AG08395 (cell line): ENCODE data around the gene GPR142.
A peak's percentile ranks its signal among the peaks of the same experiment; 100 is the strongest.

Experiments
- DNase-seq: peaks from one replicate; pipeline ENCODE4 v3.0.0; 2012; ENCODE audit warnings: mixed read lengths, low spot score

GPR142 gene, protein sequence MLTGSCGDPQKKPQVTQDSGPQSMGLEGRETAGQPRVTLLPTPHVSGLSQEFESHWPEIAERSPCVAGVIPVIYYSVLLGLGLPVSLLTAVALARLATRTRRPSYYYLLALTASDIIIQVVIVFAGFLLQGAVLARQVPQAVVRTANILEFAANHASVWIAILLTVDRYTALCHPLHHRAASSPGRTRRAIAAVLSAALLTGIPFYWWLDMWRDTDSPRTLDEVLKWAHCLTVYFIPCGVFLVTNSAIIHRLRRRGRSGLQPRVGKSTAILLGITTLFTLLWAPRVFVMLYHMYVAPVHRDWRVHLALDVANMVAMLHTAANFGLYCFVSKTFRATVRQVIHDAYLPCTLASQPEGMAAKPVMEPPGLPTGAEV

DNA sequence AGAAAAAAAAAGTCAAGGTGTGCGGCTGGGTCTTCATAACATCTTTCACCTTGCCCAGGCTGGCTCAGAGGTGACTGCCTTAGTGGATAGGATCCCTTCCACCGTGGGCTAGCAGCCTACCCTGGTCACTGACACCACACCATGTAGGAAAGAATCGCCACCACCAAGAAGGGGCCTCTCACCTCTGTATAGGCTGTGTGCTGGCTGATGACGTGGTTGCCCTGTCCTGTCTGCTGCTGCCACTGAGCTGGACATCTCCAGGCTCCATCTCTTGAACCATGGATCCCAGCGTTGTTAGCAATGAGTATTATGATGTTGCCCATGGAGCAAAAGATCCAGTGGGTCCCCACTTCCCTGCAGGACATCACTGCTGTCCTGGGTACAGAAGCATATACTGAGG, at the start of gene GPR142:
GPR142 (plus strand) TSS at position 301 of the 400 bp plus-strand sequence. CDS start 2,035 bp downstream, outside the sequence.
- DNase-seq = no peak

DNA sequence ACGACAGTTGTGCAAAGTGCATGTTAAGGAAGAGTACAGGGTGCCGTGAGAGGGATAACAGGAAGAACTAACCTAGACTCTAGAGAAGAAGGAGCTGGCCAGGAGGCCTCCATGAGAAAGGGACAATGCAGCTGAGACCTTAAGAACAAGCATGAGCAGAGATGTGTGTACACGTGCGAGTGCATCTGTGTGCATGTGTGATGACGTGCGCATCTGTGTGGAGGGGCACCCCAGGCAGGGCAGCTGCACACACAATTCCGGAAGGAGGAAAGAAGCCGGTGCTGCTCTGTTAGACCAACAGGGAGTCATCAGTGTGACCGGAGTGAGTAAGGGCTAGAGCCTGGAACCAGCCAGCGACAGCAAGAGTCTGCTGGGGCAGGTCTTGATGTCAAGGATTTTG, 48.9 kb upstream of the GPR142 start:
- no peak for DNase-seq

DNA sequence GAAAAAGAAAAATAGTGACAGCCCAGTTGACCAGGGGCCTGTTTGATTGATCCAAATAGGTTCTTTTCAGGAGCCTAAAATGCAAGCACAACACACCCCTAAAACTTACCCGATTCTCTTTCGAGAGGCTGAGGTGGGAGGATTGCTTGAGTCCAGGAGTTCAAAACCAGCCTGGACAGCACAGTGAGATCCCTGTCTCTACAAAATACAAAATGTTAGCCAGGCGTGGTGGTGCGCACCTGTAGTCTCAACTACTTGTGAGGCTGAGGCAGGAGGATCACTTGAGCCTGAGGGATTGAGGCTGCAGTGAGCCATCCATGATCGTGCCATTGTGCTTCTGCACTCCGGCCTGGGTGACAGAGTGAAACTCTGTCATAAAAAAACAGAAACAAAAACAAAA, 42.8 kb upstream of the GPR142 start:
- no peak for DNase-seq

DNA sequence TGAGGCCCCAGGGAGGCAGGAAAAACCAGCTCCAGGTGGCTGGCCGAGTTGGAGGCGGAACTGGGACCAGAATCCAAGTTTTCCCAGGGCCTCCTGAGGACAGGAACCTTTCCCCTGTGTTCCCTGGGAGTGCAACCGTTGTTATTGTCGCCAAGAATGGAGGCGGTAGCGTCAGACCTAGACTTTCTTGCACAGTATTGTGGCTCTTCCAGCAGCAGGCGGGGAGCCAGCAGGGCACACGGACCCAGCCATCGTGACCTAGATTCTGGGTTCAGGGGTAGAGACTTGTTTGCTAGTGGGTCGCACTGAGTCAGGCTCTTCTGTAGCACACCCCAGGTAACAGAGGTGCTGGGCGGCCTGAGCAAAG, 41.9 kb upstream of the GPR142 start:
- no peak for DNase-seq

DNA sequence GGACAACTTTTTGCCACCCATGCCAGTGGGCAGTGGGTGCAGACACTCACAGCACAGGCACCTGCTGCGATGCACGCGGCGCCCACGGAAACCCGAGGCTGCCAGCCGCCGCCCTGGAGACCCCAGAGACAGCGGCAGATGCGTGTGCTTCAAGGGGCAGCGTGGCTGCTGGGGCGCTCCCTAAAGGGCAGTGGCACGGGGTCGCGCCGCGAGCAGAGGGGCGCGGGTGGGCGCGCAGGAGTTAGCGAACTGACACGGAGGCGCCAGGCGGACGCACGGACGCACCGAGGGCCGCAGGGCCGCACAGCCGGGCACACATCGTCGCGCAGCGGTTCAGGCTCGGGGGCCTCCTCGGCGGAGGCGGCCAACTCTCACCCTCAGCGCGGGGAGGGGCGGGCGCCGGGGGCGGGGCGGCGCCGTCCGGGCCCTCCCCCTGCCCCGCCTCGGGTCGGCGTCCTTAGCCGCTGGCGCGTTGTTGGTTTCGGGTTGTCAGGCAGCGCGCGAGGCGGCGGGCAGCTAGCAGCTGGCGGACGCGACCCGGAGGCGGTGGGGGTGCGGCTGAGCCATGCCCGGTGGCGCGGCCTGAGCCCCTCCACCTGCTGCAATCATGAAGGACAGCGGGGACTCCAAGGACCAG, 41.4 kb upstream of the GPR142 start, which contains the start of gene KIF19:
KIF19 (plus strand) TSS at position 484 of the 637 bp plus-strand sequence; CDS start at position 608, 124 bp downstream.
- peak; percentile 25 for DNase-seq

DNA sequence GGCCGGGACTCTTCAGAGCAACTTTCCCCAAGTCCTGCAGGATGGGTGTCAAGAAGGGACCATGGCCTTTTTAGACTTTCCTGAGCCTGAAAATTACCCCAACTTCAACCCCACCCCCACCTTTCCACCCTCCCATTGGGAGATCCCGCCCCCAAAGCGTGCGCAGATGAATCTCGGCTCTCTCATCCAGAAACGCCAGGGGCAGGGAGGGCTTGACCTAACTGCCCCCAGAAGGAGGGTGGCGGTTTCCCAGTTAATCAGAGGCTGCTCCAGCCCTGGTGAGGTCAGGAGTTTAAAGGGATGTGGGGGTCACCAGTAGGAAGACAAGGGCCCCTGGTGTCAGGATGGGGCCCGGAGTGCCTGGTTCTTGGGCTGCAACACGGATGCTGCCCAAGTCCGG, 40.8 kb upstream of the GPR142 start:
- DNase-seq = no peak

DNA sequence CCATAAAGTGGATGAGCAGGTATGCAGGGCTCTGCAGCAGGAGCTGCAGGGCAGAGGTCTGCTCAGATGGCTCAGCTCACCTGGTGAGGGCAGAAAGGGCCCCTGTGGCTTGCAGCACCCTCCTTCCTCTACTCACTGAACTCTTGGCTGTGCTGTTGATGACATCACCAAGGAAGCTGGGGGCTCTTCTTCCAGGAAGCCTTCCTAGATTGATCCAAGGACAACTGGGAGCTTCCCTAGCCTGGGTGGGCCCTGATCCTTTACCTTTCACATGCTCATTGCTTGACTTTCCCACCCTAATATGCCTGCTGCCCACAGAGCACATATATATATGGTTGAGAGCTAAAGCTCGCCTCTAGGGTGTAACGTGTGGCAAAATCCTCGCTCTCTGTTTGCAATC, 38.8 kb upstream of the GPR142 start:
- DNase-seq = no peak

DNA sequence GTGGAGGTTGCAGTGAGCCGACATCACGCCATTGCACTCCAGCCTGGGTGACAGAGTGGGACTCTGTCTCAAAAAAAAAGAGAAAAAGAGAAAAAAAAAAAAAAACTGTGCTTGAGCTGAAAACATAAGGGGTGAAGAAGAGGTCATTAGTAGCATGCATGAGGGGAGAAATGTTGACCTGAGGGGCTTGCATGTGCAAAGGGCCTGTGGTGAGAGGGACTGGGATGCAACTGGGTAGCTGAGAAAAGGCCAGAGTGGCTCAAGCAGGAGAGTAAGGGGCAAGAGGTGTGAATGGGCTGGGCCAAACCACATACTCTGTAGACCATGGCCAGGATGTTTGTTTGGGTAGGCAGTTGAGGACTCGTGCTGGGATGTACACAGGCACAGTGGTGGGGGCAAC, 37.9 kb upstream of the GPR142 start:
- no peak for DNase-seq

DNA sequence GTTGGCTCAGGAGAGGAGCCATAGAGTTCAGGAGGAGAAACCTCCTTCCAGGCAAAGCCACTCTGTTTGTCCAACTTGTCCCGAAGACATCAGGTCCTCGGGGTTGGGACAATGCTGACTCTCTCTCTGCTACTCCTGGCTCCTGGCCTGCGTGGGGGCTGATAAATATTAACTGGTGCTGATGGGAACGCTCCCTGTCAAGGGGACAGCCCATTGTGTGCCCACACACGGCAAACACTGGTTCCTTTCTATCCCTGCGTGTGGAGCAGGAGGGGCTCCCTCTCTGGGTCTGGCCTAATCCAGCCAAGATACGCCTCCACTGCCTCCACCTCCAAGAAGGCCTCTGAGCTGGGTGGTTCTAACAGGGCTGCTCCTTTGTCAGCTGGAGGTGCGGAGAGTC, 36.9 kb upstream of the GPR142 start:
- DNase-seq = no peak

DNA sequence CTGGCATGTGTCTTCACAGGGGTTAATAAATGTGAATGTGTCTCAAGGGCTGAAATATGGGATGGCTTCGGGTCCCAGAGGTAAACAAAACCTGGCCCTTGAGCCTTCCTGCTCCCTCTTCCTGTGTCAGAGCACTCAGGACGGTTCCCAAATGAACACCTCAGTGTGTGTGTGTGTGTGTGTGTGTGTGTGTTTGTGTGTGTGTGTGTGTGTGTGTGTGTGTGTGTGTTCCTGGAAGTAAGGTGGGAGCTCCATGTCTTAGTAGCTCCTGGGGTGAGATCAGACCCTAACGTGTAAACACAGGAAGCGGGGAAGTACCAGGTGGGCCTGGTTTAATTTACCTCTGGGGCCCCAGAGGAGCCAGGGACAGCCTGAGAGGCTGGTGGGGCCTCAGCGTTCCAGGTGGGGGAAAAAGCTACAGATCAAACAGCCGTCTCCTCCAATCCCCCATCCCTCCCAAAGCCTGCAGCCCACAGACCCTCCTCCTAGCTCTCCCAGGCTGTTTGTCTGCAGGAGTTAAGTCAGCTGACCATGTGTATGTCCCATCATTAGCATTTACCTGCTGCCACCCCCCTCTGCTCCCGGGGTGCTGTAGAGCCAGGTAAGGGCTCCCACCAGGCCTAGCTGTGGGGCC, 35.2 kb upstream of the GPR142 start:
- DNase-seq = no peak

DNA sequence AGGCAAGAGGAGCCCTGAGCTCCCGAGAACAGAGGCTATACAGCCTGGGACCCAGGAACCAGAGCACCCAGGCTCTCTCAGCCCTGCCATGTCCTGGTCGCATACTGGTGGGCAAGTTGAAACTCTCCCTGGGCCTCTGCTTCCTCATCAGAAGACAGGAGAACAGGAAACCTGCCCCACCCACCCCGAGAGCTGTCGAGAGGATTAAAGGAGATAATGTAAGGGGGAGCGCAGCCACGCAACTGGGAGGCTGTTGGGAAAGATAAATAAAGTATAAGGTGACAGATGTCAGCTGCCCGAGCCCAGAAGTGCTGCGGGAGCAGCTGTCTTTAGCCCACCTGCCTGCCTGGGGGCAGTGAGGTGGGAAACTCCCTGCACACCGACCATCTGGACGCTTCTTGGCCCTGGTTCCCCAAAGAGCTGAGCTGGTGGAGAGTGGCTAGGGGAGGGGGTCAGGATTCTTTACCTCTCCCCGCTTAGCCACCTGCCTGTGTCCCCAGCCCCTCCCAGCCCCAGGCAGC, 34.5 kb upstream of the GPR142 start:
- no peak for DNase-seq

DNA sequence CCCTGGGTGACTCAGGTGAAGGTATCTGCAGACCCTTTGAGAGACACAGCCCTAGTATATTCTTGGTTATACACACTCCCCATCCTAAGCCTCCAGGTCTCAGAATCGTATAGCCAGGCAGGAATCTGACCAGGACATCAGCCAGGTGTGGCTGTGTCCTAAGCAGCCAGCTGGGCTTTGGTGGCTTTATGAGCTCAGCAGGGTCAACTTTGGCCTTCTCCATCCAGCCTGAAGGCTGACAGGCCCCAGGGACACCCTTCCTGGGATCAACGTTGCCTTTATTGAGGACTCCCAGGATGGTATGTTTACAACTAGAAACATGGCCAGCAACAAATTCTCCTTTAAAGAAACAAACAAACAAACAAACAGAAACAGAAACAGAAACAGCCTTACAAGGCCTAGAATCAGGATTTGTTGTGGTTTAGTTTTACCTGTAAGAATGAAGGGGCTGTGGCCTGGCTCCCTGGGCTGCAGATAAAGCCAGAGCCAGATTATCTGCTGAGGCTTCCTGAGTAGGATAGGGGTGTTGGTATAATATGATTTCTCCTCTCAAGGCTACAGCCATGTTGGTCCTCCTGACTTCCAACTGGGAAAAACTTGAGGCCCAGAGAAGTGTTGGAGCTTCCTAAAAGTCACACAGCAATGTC, 32.8 kb upstream of the GPR142 start:
- DNase-seq = no peak

DNA sequence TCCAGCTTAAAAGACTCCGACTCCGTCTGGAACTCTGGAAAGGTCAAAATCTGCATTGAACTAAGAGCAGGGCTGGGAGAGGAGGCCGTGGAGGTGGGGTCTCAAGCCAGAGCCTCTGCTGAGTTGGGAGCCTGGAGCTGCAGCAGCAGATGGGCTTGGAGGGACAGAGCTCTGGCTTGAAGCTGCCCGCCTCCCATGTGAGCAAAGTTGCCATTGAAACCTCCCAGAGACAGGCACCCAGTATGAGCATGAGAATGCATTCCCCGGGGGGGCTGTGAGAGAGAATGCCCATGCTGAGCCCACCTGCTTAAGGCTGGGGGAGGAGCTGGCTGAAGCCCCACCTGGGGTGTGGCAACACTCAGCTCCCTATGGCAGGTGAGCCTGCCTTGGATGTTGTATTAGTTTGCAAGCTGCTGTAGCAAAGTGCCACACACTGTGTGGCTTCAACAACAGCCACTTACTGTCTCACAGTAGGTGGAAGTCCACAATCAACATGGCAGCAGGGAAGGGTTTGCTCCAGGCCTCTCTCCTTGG, 31.7 kb upstream of the GPR142 start:
- no peak for DNase-seq

DNA sequence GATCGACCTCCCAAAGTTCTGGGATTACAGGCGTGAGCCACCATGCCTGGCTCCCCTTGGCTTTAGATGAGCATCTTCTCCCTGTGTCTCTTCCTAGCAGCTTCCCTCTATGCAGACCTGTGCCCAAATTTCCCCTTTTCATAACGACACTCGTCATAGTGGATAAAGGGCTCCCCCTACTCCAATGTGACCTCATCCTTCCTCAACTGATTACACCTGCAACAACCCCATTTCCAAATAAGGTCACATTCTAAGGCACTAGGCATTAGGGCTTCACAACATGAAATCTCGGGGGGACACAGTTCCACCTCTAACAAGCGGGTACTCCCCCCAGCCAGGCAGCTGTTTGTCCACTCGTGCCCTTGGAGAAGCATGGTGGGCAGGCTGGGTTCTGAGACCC, 31.0 kb upstream of the GPR142 start:
- DNase-seq = no peak

DNA sequence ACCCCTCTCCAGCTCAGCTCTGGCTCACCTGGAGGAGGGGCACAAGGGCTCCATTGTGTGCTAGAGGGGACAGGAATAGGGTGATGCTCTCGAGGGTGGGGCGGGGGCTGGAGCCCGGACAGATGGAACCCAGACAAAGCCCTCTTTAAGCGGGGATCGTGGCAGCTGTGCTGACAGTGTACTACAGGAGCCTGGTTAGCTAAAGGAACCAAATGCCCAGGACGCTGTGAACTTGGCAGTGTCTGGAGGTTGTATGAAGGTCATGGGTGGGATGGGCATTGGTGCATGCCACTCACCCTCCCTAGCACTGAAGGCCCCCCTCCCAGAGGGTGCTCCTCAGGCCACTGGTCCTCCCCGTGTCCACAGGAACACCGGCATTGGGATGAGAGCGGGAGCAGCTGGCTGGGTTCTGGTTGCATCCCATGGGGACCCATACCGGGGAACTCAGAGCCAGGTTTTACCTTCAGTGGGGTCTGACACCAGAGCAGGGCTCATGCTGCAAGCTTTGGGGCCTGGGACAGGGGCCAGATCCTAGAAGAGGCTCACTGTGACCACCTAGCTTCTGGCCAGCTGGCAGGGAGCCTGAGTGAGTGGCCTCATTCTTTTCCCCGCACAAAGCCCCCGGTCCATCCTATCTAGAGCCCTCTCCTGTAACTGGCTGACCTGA, 29.3 kb upstream of the GPR142 start:
- DNase-seq = no peak

DNA sequence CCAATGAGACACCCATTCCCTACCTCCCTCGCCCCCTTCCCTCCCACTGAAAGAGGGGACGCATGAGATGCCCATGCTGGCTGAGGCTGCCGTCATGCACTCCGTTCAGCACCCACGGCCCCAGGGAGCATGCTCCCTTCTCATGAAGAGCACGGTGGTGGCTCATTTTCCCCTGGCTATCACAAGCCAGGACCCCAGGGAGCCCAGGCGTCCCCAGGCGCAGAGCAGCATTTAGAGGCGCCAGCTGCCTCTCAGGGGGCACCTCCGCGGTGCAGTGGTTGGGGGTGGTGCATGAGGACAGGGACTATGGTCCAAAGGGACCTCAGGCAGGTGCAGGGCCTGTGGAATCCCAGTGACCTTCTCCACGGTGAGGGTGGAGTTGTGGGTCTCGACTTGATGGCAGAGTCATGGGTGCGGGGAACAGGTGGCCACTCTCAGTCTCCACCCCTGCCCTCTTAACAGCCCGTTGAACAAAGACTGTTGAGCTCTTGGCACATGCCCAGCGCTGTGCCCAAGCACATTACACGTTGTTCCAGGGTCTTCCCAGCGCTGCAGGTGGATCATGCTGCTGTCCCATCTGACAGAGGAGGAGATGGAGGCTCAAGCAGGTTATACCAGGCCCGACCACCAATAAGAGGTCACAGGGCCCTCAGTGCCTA, 27.6 kb upstream of the GPR142 start:
- DNase-seq = no peak

DNA sequence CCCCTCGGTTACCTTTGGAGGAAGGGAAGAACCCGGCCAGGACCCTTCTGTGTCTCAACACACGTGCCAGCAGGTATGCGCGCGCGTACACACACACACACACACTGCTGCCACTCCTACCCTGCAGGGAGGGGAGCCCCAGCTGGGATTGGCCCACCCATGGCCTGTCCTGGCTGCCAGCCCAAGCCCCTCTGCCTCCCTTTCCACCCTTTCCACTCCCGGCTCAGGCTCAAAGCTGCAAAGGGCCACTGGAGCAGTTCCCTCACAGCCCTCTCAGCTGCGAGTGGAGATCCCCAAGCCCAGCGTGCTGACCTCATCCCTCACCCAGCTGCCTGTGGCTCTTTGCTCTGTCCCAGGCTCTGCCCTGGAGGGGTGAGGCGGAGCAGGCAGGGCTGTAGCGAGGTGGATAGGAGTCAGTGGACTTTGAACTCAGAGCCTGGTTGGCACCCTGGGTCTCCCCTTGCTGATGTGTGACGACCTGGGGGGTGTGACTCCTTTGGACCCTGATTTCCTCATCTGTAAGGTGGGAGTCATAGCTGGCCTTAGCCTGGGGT, 26.8 kb upstream of the GPR142 start:
- DNase-seq = no peak

DNA sequence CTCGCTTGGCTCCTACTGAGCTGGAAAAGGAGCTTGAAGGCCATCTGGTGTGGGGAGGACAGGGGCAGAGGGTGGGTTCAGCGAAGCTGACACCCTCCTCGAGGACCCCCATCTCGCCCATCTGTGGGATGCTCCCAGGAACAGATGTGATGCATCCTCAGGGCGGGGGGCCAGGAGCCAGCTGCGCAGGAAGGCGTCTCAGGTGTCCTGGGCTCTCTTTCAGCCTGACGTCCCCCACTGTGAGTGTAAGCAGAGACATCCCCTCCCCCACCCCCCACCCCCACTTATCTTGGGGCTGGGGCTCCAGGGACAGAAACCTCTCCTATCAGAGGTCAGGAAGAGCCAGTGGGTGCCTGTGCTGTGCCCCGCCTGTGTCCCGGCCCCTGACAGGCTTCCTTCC, 25.1 kb upstream of the GPR142 start:
- DNase-seq = no peak

DNA sequence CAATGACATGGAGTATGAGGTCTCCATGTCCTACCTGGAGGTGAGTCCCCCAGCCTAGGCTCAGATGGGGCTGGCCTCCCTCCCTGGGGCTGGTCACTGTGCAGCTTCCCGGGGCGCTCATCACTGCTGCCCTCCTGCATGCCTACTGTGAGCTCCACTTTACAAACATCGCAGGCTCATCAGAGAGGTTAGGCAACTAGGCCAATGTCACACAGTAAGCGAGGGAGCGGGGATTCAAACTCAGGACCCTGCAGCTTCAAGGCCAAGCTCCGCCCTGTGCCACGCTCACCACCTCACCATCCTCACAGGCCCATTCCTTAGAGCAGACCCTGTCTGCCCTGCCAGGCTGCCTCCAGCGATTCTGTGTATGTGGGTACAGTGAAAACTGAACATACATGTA, 24.2 kb upstream of the GPR142 start:
- DNase-seq = no peak

DNA sequence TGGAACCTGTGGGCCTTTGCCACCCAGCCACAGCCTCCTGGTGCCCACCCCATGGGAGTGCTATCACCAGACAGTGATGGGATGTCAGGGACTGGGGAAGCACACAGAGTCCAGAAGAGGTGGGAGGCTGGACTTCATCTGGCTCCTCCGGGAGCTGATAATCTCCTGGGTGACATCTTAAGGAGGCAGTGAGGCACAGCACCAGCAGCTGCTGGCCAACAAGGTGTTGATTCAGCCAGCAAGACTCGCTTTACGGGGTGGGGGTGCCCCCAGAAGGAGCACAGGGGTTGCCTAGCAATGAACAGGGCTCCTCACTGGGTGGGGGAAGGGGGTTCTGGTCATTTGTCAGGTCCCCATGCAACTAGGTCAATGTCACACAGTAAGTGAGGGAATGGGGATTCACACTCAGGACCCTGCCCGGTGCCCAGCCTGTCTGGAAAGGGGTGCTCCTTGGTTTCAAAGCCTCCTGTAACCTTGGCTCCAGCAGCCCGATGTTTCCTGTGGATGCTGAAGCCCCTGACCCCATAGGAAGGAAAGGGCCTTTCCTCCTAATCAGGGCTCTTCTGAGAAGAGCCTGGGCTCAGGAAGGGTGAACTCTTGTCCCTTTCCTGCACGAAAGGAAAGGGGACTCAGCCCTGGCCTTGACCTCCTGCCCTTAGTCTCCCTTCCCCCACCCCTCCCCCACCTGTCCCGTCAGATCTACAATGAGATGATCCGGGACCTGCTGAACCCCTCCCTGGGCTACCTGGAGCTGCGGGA, 23.6 kb upstream of the GPR142 start:
- DNase-seq = no peak
